Endothelial cell (in vitro differentiated cells): Measurements from ENCODE around the gene GRID1. TPM values are rescaled to one million over a fixed set of nuclear protein-coding genes. Genes with fewer than 3 reads are reported as not detected.

Experiments
- DNase-seq: peaks from one replicate; pipeline ENCODE4 v3.0.0; 2021; ENCODE audit warnings: low spot score
- H3K27ac Mint-ChIP-seq: one replicate; pipeline ENCODE4 v1.8.0; 2021; ENCODE audit warnings: mixed read lengths, inconsistent platforms; ENCODE audit not compliant: unreplicated experiment
- H3K27me3 Mint-ChIP-seq: one replicate; pipeline ENCODE4 v1.8.0; 2021; ENCODE audit warnings: mild to moderate bottlenecking, moderate library complexity, mixed read lengths, inconsistent platforms; ENCODE audit not compliant: unreplicated experiment
- H3K36me3 Mint-ChIP-seq: one replicate; pipeline ENCODE4 v1.8.0; 2021; ENCODE audit warnings: mild to moderate bottlenecking, low read depth, mixed read lengths, inconsistent platforms; ENCODE audit not compliant: unreplicated experiment
- H3K4me1 Mint-ChIP-seq: one replicate; pipeline ENCODE4 v1.8.0; 2021; ENCODE audit warnings: mild to moderate bottlenecking, mixed read lengths, inconsistent platforms; ENCODE audit not compliant: unreplicated experiment
- H3K4me3 Mint-ChIP-seq: one replicate; pipeline ENCODE4 v1.8.0; 2021; ENCODE audit warnings: mild to moderate bottlenecking, mixed read lengths, inconsistent platforms; ENCODE audit not compliant: unreplicated experiment
- H3K9me3 Mint-ChIP-seq: one replicate; pipeline ENCODE4 v1.8.0; 2021; ENCODE audit warnings: mixed read lengths, inconsistent platforms; ENCODE audit not compliant: unreplicated experiment
- total RNA-seq: library from RNA; stranded (reverse); fragmentation: NEBNext Ultra II Directional; extraction: Animal tissue kit (Norgen Biotek cat#: 25700); gene quantifications from one replicate; pipeline ENCODE4 v1.2.1, GENCODE V29; 2021; ENCODE audit not compliant: unreplicated experiment
- TF ChIP-seq, protein P1 (sequence below): fragments of 200-600 bp; sonication (generic); IDR thresholded peaks from one replicate; pipeline ENCODE4 v1.5.0; 2021; ENCODE audit warnings: antibody characterized with exemption; ENCODE audit not compliant: unreplicated experiment

GRID1 gene
- total RNA-seq, 1 donor from 2014 or later = 0.26 TPM

DNA sequence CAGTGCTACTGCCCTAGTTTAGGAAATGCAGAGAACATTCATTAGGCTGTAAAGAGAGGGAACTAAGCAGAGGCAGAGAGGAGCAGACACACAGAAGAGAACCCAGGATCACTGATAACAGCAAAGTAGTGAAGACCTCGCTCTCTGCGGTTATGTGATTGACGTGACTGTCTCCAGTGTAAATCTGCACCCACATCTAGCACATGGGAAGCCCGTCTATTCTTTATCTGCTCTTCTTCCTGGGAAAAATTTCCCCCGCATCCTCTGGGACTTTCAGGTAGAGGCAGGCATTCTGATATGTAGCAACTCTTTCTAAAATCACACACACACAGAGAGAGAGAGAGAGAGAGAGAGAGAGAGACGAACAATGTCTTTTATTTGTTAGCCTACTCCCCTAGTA lies 699.6 kb downstream of the GRID1 start:
- peaks cover 13% of the 10 kb centered on the region for H3K9me3 Mint-ChIP-seq
- H3K4me1 Mint-ChIP-seq = peaks cover 6% of the 10 kb centered on the region

DNA sequence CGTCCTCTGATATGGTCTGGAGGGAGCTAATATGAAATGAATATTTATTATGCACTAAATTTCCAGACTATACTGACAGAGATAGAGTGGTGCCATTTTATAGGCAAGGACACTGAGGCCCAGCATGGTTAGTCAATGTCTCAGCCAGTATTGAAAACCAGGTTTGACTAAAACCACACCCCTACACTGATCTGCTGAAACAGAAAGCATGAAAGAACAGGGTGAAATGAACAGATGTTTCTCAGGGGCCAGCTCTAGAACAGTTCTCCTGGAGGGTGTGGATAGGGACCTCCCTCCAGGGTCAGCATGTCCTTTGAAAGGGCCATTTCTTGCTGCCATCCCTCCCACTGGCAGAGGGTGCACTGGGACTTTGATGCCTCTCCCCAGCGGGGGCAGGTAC lies 700.5 kb downstream of the GRID1 start:
- Mint-ChIP-seq H3K27ac (no peak overlapping the region), H3K9me3 (peaks cover 12% of the 10 kb centered on the region)

More for the DNA sequence above, 699.6 kb downstream of the GRID1 start:
- TF ChIP-seq, protein P1, sequence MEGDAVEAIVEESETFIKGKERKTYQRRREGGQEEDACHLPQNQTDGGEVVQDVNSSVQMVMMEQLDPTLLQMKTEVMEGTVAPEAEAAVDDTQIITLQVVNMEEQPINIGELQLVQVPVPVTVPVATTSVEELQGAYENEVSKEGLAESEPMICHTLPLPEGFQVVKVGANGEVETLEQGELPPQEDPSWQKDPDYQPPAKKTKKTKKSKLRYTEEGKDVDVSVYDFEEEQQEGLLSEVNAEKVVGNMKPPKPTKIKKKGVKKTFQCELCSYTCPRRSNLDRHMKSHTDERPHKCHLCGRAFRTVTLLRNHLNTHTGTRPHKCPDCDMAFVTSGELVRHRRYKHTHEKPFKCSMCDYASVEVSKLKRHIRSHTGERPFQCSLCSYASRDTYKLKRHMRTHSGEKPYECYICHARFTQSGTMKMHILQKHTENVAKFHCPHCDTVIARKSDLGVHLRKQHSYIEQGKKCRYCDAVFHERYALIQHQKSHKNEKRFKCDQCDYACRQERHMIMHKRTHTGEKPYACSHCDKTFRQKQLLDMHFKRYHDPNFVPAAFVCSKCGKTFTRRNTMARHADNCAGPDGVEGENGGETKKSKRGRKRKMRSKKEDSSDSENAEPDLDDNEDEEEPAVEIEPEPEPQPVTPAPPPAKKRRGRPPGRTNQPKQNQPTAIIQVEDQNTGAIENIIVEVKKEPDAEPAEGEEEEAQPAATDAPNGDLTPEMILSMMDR = no peak
- peaks cover 12% of the 10 kb centered on the region for H3K27me3 Mint-ChIP-seq
- H3K36me3 Mint-ChIP-seq = peaks cover 4% of the 10 kb centered on the region
- no peak for DNase-seq
- H3K27ac Mint-ChIP-seq = no peak overlapping the region
- no peak overlapping the region for H3K4me3 Mint-ChIP-seq

DNA sequence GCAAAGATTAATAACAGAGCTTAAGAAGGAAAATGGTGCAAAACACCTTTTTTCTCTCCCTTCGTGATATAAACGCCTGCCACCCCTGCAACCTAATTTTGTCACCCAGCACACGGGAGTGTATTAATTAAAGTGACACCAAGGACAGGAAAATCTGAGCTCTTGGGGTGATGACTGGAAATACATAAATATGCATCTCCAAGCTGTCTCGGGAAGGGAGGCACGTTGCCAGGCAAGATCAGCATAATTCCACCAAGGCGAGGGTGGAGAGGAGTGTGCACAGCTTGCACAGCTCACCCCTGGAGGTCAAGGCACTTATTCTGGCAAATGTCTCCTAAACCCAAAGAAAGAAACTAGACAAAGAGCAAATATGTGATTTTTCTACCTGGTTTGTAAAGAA lies 700.9 kb downstream of the GRID1 start:
- peaks cover 8% of the 10 kb centered on the region for H3K9me3 Mint-ChIP-seq
- TF ChIP-seq, protein P1 = no peak
- H3K4me1 Mint-ChIP-seq = peaks cover 6% of the 10 kb centered on the region
- H3K27ac Mint-ChIP-seq = no peak overlapping the region
- H3K4me3 Mint-ChIP-seq = no peak overlapping the region
- H3K36me3 Mint-ChIP-seq = peaks cover 4% of the 10 kb centered on the region
- DNase-seq = no peak
- peaks cover 12% of the 10 kb centered on the region for H3K27me3 Mint-ChIP-seq

More for the DNA sequence above, 700.5 kb downstream of the GRID1 start:
- Mint-ChIP-seq H3K4me1 (peaks cover 6% of the 10 kb centered on the region), H3K27me3 (peaks cover 12% of the 10 kb centered on the region), H3K36me3 (peaks cover 4% of the 10 kb centered on the region), H3K4me3 (no peak overlapping the region)
- DNase-seq = no peak
- TF ChIP-seq, protein P1 = no peak

DNA sequence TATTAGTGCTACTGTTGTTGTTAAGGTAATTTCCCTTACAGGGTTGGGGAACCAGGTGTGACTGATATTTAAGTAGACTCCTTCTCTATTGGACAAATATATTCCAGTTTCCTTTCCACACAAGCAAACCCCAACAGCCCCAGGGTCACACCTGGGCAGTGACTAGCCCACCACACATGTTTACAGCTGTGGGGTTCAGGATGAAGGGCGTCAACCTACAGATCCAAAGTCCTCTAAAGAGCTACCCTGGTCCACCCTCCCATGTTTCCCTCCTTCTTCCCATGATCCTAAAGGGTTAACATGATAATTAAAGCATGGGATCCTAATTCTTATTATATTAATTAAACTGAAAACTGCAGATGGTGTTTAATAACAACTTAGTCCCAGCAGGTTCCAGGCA lies 701.5 kb downstream of the GRID1 start:
- Mint-ChIP-seq H3K36me3 (peaks cover 4% of the 10 kb centered on the region), H3K27me3 (peaks cover 12% of the 10 kb centered on the region), H3K27ac (no peak overlapping the region), H3K4me3 (no peak overlapping the region), H3K9me3 (peaks cover 7% of the 10 kb centered on the region), H3K4me1 (peaks cover 6% of the 10 kb centered on the region)
- DNase-seq = no peak
- TF ChIP-seq, protein P1 = no peak

DNA sequence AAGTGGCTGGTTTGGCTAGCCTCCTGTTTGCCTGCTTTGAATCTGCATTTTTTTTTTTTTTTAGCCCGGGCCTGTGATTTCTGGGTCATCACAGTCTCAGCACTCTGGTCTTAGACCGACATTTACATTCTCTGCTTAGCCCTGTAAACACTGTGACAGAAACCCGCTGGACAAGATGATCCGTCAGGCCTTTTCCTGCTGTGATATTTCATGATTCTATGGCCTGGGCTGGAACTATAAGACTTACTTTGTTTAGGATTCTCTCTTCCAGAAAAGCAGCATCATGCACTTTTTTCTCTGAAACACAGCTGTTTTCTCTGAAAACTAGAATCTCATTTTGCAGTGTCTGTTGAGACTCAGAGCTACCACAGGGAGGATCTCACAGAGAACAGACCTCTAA lies 705.5 kb downstream of the GRID1 start:
- TF ChIP-seq, protein P1 = no peak
- Mint-ChIP-seq H3K36me3 (no peaks in the 10 kb centered on the region), H3K4me3 (no peak overlapping the region), H3K4me1 (no peaks in the 10 kb centered on the region), H3K27me3 (peaks cover 5% of the 10 kb centered on the region), H3K9me3 (peaks cover 20% of the 10 kb centered on the region), H3K27ac (no peak overlapping the region)
- no peak for DNase-seq
